AG09309 (cell line): Measurements from ENCODE around the gene ZC3H7B.

Experiments used
- DNase-seq: peaks from one replicate; pipeline ENCODE4 v3.0.0-alpha.2; 2010; ENCODE audit warnings: low read depth
- H3K4me3 ChIP-seq: 2 replicates; pipeline ENCODE4 v1.5.1; 2011; ENCODE audit warnings: mild to moderate bottlenecking, low read depth, low read length, moderate library complexity; ENCODE audit not compliant: control insufficient read depth
- CTCF ChIP-seq: IDR thresholded peaks from 2 replicates; pipeline ENCODE4 v1.5.1; 2011; ENCODE audit warnings: mild to moderate bottlenecking, low read depth, low read length, inconsistent platforms; ENCODE audit not compliant: insufficient read depth, control insufficient read depth; ENCODE audit errors: missing control alignments

Gene ZC3H7B

GRCh38 chr22:41359376-41359775 is 58.1 kb downstream of the ZC3H7B start:
- TF ChIP-seq CTCF = no peak
- no peak for DNase-seq
- no peak overlapping the region for H3K4me3 ChIP-seq

GRCh38 chr22:41360126-41360525 is 58.8 kb downstream of the ZC3H7B start:
- TF ChIP-seq CTCF = no peak
- no peak overlapping the region for H3K4me3 ChIP-seq
- no peak for DNase-seq

- DNase-seq = no peak
- H3K4me3 ChIP-seq = no peak overlapping the region
- no peak for TF ChIP-seq CTCF
Measured at GRCh38 chr22:41361716-41362310, 60.5 kb downstream of the ZC3H7B start.

GRCh38 chr22:41362615-41363014 is 61.3 kb downstream of the ZC3H7B start:
- TF ChIP-seq CTCF = no peak

GRCh38 chr22:41364233-41364632 is 62.9 kb downstream of the ZC3H7B start:
- TF ChIP-seq CTCF = no peak
- DNase-seq = no peak
- no peak overlapping the region for H3K4me3 ChIP-seq

More at GRCh38 chr22:41362615-41363014, 61.3 kb downstream of the ZC3H7B start:
- DNase-seq = no peak
- no peak overlapping the region for H3K4me3 ChIP-seq

GRCh38 chr22:41364955-41365354 is 63.6 kb downstream of the ZC3H7B start:
- TF ChIP-seq CTCF = no peak
- no peak overlapping the region for H3K4me3 ChIP-seq
- no peak for DNase-seq

- no peak for DNase-seq
- TF ChIP-seq CTCF = no peak
- H3K4me3 ChIP-seq = no peak overlapping the region
Measured at GRCh38 chr22:41365425-41365824, 64.1 kb downstream of the ZC3H7B start.
